GM12801 (cell line): ENCODE results near the gene TTC27.

ENCODE experiments used
- CTCF ChIP-seq: IDR thresholded peaks from one replicate; pipeline ENCODE4 v1.5.1; 2011; ENCODE audit warnings: control low read depth; ENCODE audit not compliant: insufficient read length; ENCODE audit errors: extremely low read depth

Gene TTC27

GRCh38 chr2:32678825-32679224, 51.0 kb downstream of the TTC27 start:
- no peak for TF ChIP-seq CTCF

GRCh38 chr2:32680942-32681341, 53.1 kb downstream of the TTC27 start:
- TF ChIP-seq CTCF: no peak

DNA sequence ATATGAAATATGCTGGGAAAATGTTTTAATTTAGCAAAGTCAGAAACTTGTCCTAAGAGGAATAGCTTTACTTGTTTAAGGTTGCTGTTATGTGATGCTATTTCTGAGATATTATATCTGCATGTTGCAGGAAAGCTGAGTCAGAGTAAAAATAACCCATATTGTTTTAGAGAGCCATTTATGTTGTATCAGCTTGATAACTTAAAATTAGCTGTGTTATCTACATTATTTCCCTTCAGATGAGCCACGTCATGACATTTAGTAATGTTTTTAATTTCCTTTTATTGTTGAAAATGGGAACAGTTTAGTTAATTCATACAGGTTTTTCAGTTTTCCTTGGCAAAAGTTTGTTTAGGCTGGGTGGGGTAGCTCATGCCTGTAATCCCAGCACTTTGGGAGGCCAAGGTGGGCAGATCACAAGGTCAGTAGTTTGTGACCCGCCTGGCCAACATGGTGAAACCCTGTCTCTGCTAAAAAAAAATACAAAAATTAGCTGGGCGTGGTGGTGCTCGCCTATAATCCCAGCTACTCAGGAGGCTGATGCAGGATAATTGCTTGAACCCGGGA, 55.8 kb downstream of the TTC27 start:
- TF ChIP-seq CTCF: no peak

- no peak for TF ChIP-seq CTCF
These were observed 60.7 kb downstream of the TTC27 start for GRCh38 chr2:32688541-32688940.

- no peak for TF ChIP-seq CTCF
These were observed 63.8 kb downstream of the TTC27 start for GRCh38 chr2:32691678-32692077.

GRCh38 chr2:32696439-32696838, 68.6 kb downstream of the TTC27 start:
- no peak for TF ChIP-seq CTCF

GRCh38 chr2:32697156-32697555, 69.3 kb downstream of the TTC27 start:
- TF ChIP-seq CTCF: no peak
